GM18508 (cell line): ENCODE data around the gene BRDT.

Source experiments
- ATAC-seq: cut with Tn5 transposase; IDR thresholded peaks from one replicate; pipeline ENCODE4 v1.9.1; 2021; ENCODE audit warnings: moderate number of reproducible peaks; ENCODE audit not compliant: insufficient read depth, unreplicated experiment

The BRDT gene

GRCh38 chr1:91949356-91949699 lies at the start of gene BRDT:
TSS of gene BRDT (plus strand) at chr1:91949401. CDS start at chr1:91962755, 13,354 bp downstream.
- ATAC-seq: no peak

- no peak for ATAC-seq
These were observed 48.6 kb upstream of the BRDT start for GRCh38 chr1:91900562-91900961.

GRCh38 chr1:91901231-91901630 lies 48.0 kb upstream of the BRDT start:
- no peak for ATAC-seq

- no peak for ATAC-seq
These were observed 36.9 kb upstream of the BRDT start for GRCh38 chr1:91912266-91912665.

GRCh38 chr1:91913018-91913417 lies 36.2 kb upstream of the BRDT start:
- ATAC-seq: no peak

- ATAC-seq: no peak
These were observed 33.2 kb upstream of the BRDT start for GRCh38 chr1:91916046-91916445.

GRCh38 chr1:91916811-91917460 lies 32.3 kb upstream of the BRDT start:
- no peak for ATAC-seq

- ATAC-seq: no peak
These were observed 29.2 kb upstream of the BRDT start for GRCh38 chr1:91919962-91920361.

- ATAC-seq: no peak
These were observed 25.1 kb upstream of the BRDT start for GRCh38 chr1:91924146-91924545.

GRCh38 chr1:91925644-91926435 lies 23.4 kb upstream of the BRDT start:
- ATAC-seq: no peak

GRCh38 chr1:91928026-91928425 lies 21.2 kb upstream of the BRDT start:
- ATAC-seq: no peak

- ATAC-seq: no peak
These were observed 20.0 kb upstream of the BRDT start for GRCh38 chr1:91929250-91929649.

GRCh38 chr1:91937613-91938012 lies 11.6 kb upstream of the BRDT start:
- no peak for ATAC-seq

GRCh38 chr1:91940496-91940895 lies 8.7 kb upstream of the BRDT start:
- no peak for ATAC-seq

- ATAC-seq: no peak
These were observed 5.1 kb upstream of the BRDT start for GRCh38 chr1:91944087-91944486.

- ATAC-seq: no peak
These were observed 1.1 kb upstream of the BRDT start for GRCh38 chr1:91948097-91948496.

GRCh38 chr1:91948501-91949355 lies 473 bp upstream of the BRDT start:
- ATAC-seq: no peak

- no peak for ATAC-seq
These were observed 3.0 kb downstream of the BRDT start for GRCh38 chr1:91952187-91952586.

- no peak for ATAC-seq
These were observed 9.7 kb downstream of the BRDT start for GRCh38 chr1:91958926-91959325.

GRCh38 chr1:91968334-91968733 lies 19.1 kb downstream of the BRDT start:
- ATAC-seq: no peak

- ATAC-seq: no peak
These were observed 30.2 kb downstream of the BRDT start for GRCh38 chr1:91979383-91979782.
